HepG2 (cell line): Measurements from ENCODE around the gene APRT. TPM values are rescaled to one million over a fixed set of nuclear protein-coding genes. Genes with fewer than 3 reads are reported as not detected.

ENCODE experiments used
- AKAP8 ChIP-seq: sonication (generic); formaldehyde crosslinking; IDR thresholded peaks from 2 replicates; pipeline ENCODE4 v1.5.1; 2020; ENCODE audit warnings: mild to moderate bottlenecking, missing genetic modification reagents
- ESRRA ChIP-seq: sonication (generic); formaldehyde crosslinking; IDR thresholded peaks from 2 replicates; pipeline ENCODE4 v1.5.1; 2020; ENCODE audit warnings: mild to moderate bottlenecking, low read depth, missing genetic modification reagents
- ETV6 ChIP-seq: sonication (generic); formaldehyde crosslinking; conservative IDR thresholded peaks from 2 replicates; pipeline ENCODE4 v1.4.0; 2020; ENCODE audit warnings: missing genetic modification reagents
- FOXO1 ChIP-seq: sonication (generic); formaldehyde crosslinking; IDR thresholded peaks from 2 replicates; pipeline ENCODE4 v1.4.0; 2020; ENCODE audit warnings: missing genetic modification reagents
- HDAC1 ChIP-seq: sonication (generic); formaldehyde crosslinking; IDR thresholded peaks from 2 replicates; pipeline ENCODE4 v1.5.1; 2020; ENCODE audit warnings: mild to moderate bottlenecking, missing genetic modification reagents
- HNF4A ChIP-seq: sonication (generic); formaldehyde crosslinking; IDR thresholded peaks from 2 replicates; pipeline ENCODE4 v1.4.0; 2020; ENCODE audit warnings: missing genetic modification reagents
- HNF4G ChIP-seq, 2 experiments: sonication (generic) in 1 of 2; formaldehyde crosslinking in 1 of 2; IDR thresholded peaks; 2 replicates each; pipeline versions ENCODE4 v1.4.0 to v1.6.1; 2011 to 2020; ENCODE audit warnings: borderline replicate concordance in 2 of 2, low read depth in 2 of 2, mild to moderate bottlenecking in 2 of 2, low read length in 1 of 2, missing genetic modification reagents in 1 of 2, moderate library complexity in 1 of 2
- MAFG ChIP-seq: sonication (generic); formaldehyde crosslinking; IDR thresholded peaks from 2 replicates; pipeline ENCODE4 v1.5.1; 2020; ENCODE audit warnings: mild to moderate bottlenecking, missing genetic modification reagents
- MEF2D ChIP-seq: sonication (generic); formaldehyde crosslinking; IDR thresholded peaks from 2 replicates; pipeline ENCODE4 v1.5.1; 2020; ENCODE audit warnings: mild to moderate bottlenecking, missing genetic modification reagents
- NR2F6 ChIP-seq, 2 experiments: IDR thresholded peaks; 2 replicates each; pipeline ENCODE4 v1.6.1; 2016; ENCODE audit warnings: antibody characterized with exemption in 1 of 2, mild to moderate bottlenecking in 1 of 2
- PHB2 ChIP-seq: fragments of 450-650 bp; IDR thresholded peaks from 2 replicates; pipeline ENCODE4 v1.6.1; 2018; ENCODE audit not compliant: partially characterized antibody
- POLR2A ChIP-seq, 2 experiments: IDR thresholded peaks; 2 replicates each; pipeline ENCODE4 v1.6.1; 2011; ENCODE audit warnings: low read depth in 2 of 2, low read length in 2 of 2, mild to moderate bottlenecking in 1 of 2, moderate library complexity in 1 of 2; ENCODE audit not compliant: insufficient read depth in 1 of 2
- POLR2G ChIP-seq: fragments of 200-400 bp; formaldehyde crosslinking; IDR thresholded peaks from 2 replicates; pipeline ENCODE4 v1.6.1; 2018; ENCODE audit warnings: mild to moderate bottlenecking, low read depth, low read length, moderate library complexity
- PPARG ChIP-seq: conservative IDR thresholded peaks from 2 replicates; pipeline ENCODE4 v1.6.1; 2016; ENCODE audit warnings: missing biosample characterization, missing genetic modification reagents
- RORA ChIP-seq: sonication (generic); formaldehyde crosslinking; IDR thresholded peaks from 2 replicates; pipeline ENCODE4 v1.5.0; 2020; ENCODE audit warnings: mild to moderate bottlenecking, missing genetic modification reagents, moderate library complexity
- RXRB ChIP-seq: IDR thresholded peaks from 2 replicates; pipeline ENCODE4 v1.6.1; 2016; ENCODE audit warnings: borderline replicate concordance, missing genetic modification reagents, missing compliant biosample characterization
- UBTF ChIP-seq: sonication (generic); formaldehyde crosslinking; IDR thresholded peaks from 2 replicates; pipeline ENCODE4 v1.4.0; 2020; ENCODE audit warnings: mild to moderate bottlenecking, missing genetic modification reagents
- ZNF350 ChIP-seq: sonication (generic); formaldehyde crosslinking; IDR thresholded peaks from 2 replicates; pipeline ENCODE4 v1.4.0; 2020; ENCODE audit warnings: mild to moderate bottlenecking, low read depth, missing genetic modification reagents, borderline replicate concordance
- ZNF781 ChIP-seq: sonication (generic); formaldehyde crosslinking; IDR thresholded peaks from 2 replicates; pipeline ENCODE4 v1.5.1; 2020; ENCODE audit warnings: borderline replicate concordance, mild to moderate bottlenecking, missing genetic modification reagents; ENCODE audit errors: not compliant biosample characterization
- ZSCAN21 ChIP-seq: sonication (generic); formaldehyde crosslinking; IDR thresholded peaks from 2 replicates; pipeline ENCODE4 v1.8.0; 2022; ENCODE audit warnings: mild to moderate bottlenecking, missing genetic modification reagents, moderate library complexity, borderline replicate concordance
- polyA plus RNA-seq, 8 experiments: library from polyadenylated mRNA; depleted of rRNA in 3 of 8; stranded (reverse) in 7 of 8; unstranded in 1 of 8; fragments of >200 nt; fragmentation: Illumina TruSeq in 4 of 8; extraction: Trizol in 4 of 8; gene quantifications; 2 replicates each; pipeline versions ENCODE4 v1.2.1 to v1.2.3, GENCODE V29; 2011 to 2016; ENCODE audit warnings: low read depth in 4 of 8, missing spikeins in 1 of 8, mixed read lengths in 1 of 8; ENCODE audit not compliant: insufficient read depth in 1 of 8
- total RNA-seq, 5 experiments: library from RNA; depleted of rRNA; stranded (reverse); fragments of >200 nt; fragmentation: Illumina TruSeq; extraction: Trizol; gene quantifications; 2 replicates each; pipeline ENCODE4 v1.2.3, GENCODE V29; 2016; ENCODE audit warnings: low read depth in 1 of 5
- TF ChIP-seq, protein P1 (sequence below): sonication (generic); formaldehyde crosslinking; IDR thresholded peaks from 2 replicates; pipeline ENCODE4 v1.8.1; 2023; ENCODE audit warnings: mild to moderate bottlenecking, missing genetic modification reagents
- TF ChIP-seq, protein P2 (sequence below): sonication (generic); formaldehyde crosslinking; IDR thresholded peaks from 2 replicates; pipeline ENCODE4 v1.4.0; 2020; ENCODE audit warnings: missing genetic modification reagents, borderline replicate concordance

The APRT gene
- total and polyA plus RNA-seq, 2 of the 13 experiments (the other 11 are each of a cell fraction or from before 2014, with no cell fraction given), result 155 to 242 TPM

- TF ChIP-seq RXRB (CRISPR knock-in tag), result 0 out of 2 replicates have a peak, but pooled peaks have one; percentile 24
- TF ChIP-seq HNF4G (IDR thresholded peaks at IDR 0.05; ENCODE audit: borderline replicate concordance, low read depth, low read length), result peak; percentile 55; the same call in 1 of the 2 replicates
- 0 out of 2 replicates have a peak, but pooled peaks have one; percentile 36 for TF ChIP-seq HNF4G (CRISPR knock-in tag; IDR thresholded peaks at IDR 0.05; ENCODE audit: borderline replicate concordance, low read depth)
- peak; percentile 61 for TF ChIP-seq HNF4A (CRISPR knock-in tag)
- 0 out of 2 replicates have a peak, but pooled peaks have one; percentile 11 for TF ChIP-seq ZSCAN21 (CRISPR knock-in tag)
- TF ChIP-seq, protein P1, sequence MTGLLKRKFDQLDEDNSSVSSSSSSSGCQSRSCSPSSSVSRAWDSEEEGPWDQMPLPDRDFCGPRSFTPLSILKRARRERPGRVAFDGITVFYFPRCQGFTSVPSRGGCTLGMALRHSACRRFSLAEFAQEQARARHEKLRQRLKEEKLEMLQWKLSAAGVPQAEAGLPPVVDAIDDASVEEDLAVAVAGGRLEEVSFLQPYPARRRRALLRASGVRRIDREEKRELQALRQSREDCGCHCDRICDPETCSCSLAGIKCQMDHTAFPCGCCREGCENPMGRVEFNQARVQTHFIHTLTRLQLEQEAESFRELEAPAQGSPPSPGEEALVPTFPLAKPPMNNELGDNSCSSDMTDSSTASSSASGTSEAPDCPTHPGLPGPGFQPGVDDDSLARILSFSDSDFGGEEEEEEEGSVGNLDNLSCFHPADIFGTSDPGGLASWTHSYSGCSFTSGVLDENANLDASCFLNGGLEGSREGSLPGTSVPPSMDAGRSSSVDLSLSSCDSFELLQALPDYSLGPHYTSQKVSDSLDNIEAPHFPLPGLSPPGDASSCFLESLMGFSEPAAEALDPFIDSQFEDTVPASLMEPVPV (CRISPR knock-in tag), result 0 out of 2 replicates have a peak, but pooled peaks have one; percentile 10
- TF ChIP-seq MAFG (CRISPR knock-in tag), result 0 out of 2 replicates have a peak, but pooled peaks have one; percentile 35
- no peak for TF ChIP-seq ZNF350 (CRISPR knock-in tag)
- peak; percentile 66; the same call in 1 of the 2 replicates for TF ChIP-seq HDAC1 (CRISPR knock-in tag)
- TF ChIP-seq POLR2G, result peak; percentile 47; the same call in 1 of the 2 replicates
- TF ChIP-seq, protein P2, sequence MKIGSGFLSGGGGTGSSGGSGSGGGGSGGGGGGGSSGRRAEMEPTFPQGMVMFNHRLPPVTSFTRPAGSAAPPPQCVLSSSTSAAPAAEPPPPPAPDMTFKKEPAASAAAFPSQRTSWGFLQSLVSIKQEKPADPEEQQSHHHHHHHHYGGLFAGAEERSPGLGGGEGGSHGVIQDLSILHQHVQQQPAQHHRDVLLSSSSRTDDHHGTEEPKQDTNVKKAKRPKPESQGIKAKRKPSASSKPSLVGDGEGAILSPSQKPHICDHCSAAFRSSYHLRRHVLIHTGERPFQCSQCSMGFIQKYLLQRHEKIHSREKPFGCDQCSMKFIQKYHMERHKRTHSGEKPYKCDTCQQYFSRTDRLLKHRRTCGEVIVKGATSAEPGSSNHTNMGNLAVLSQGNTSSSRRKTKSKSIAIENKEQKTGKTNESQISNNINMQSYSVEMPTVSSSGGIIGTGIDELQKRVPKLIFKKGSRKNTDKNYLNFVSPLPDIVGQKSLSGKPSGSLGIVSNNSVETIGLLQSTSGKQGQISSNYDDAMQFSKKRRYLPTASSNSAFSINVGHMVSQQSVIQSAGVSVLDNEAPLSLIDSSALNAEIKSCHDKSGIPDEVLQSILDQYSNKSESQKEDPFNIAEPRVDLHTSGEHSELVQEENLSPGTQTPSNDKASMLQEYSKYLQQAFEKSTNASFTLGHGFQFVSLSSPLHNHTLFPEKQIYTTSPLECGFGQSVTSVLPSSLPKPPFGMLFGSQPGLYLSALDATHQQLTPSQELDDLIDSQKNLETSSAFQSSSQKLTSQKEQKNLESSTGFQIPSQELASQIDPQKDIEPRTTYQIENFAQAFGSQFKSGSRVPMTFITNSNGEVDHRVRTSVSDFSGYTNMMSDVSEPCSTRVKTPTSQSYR (CRISPR knock-in tag), result no peak
- no peak for TF ChIP-seq MEF2D (CRISPR knock-in tag)
- TF ChIP-seq PPARG (CRISPR knock-in tag), result peak; percentile 58; the same call in 1 of the 2 replicates
- peak; percentile 31 for TF ChIP-seq ZNF781 (CRISPR knock-in tag)
- 0 out of 2 replicates have a peak, but pooled peaks have one; percentile 10 for TF ChIP-seq ESRRA (CRISPR knock-in tag)
- TF ChIP-seq ETV6 (CRISPR knock-in tag), result 0 out of 2 replicates have a peak, but pooled peaks have one; percentile 3
- TF ChIP-seq PHB2, result no peak
- 0 out of 2 replicates have a peak, but pooled peaks have one; percentile 48 for TF ChIP-seq AKAP8 (CRISPR knock-in tag)
- peak in 1 of 2 experiments; percentile 27; a peak in 1 of 4 replicates for TF ChIP-seq POLR2A (IDR thresholded peaks at IDR 0.05; ENCODE audit: insufficient read depth in 1 of 2, low read depth in 2 of 2, low read length in 2 of 2)
- TF ChIP-seq FOXO1 (CRISPR knock-in tag), result no peak
- TF ChIP-seq UBTF, result peak; percentile 37; the same call in 1 of the 2 replicates
- TF ChIP-seq NR2F6 (IDR thresholded peaks at IDR 0.05), result no peak
- peak; percentile 5; the same call in 1 of the 2 replicates for TF ChIP-seq NR2F6 (CRISPR knock-in tag; IDR thresholded peaks at IDR 0.05)
- TF ChIP-seq RORA (CRISPR knock-in tag), result no peak
Measured at GRCh38 chr16:88760424-88761142, 51.1 kb downstream of the APRT start (continued).
